GM19193 (cell line): Measurements from ENCODE around the gene C1orf21.

Experiments used
- POLR2A ChIP-seq: IDR thresholded peaks from 4 replicates; pipeline ENCODE4 v1.6.1; 2011; ENCODE audit not compliant: insufficient read depth, insufficient read length; ENCODE audit errors: extremely low read depth

C1orf21 gene

DNA sequence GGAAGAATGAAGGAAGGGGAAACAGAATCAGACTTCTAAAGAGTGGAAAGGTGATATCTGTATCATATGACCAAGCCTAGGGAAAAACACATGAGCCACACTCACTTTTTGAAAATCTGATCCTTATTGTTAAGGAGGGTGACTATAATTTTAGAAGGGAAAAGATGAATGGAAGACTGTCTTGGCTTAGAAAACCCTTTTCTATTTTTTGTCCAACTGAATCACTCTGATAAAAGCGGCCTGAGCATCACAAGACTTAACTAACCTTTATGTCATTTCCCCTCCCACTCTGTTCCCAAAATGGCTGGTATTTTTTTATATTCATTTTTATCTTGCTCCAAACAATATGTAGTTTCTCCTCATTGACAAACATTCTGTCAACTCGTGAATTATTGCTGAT is 169.8 kb downstream of the C1orf21 start:
- TF ChIP-seq POLR2A: no peak

DNA sequence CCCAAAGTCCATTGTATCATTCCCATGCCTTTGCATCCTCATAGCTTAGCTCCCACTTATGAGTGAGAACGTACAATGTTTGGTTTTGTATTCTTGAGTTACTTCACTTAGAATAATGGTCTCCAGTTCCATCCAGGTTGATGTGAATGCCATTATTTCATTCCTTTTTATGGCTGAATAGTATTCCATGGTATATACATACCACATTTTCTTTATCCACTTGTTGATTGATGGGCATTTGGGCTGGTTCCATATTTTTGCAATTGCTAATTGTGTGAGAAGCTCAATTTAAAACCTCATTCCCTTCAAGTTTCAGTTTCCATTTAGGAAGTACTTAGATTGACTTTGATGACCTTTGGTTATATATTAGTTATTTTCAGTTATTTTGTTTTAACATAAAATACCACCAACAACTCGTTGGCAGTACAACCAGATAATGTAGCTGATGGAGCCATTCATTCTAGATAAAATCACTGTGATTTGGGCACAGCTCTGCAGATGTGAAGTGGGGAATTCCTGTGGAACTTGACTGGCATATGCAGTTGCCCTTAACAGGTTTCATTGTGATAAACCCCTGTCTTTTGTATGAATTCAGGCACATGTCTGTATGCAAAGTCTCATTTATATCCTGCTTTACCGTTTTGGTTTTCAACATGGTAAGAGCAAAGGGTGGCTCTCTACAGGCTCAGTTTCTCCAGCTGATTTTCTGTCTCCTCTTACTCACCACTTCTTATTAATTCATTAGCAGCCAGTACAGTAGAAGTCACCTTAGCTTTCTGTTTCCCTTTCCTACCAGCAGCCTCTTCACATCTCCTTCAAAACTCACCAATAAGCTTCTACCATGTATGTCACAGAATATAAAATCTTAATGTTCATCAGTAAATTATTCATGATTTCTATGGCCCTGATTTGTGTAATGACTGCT is 170.9 kb downstream of the C1orf21 start:
- TF ChIP-seq POLR2A: no peak

DNA sequence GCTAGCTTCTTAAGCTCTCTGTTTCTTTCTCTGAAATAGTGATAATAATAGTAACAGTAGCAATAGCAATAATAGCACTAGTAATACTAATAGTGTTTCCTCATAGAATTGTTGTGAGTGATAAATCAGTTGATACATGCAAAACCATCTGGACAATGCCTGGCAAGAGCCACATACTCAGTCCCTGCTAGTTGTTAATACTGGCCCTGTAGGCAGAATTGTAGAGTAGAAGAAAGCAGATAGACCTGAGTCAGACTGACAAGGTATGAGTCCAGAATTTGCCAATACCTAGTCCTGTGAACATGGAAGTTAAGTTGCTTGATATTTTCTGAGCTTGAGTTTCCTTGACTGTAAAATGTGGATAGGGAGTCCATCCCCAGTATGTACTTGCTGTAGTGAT is 171.9 kb downstream of the C1orf21 start:
- TF ChIP-seq POLR2A: no peak

DNA sequence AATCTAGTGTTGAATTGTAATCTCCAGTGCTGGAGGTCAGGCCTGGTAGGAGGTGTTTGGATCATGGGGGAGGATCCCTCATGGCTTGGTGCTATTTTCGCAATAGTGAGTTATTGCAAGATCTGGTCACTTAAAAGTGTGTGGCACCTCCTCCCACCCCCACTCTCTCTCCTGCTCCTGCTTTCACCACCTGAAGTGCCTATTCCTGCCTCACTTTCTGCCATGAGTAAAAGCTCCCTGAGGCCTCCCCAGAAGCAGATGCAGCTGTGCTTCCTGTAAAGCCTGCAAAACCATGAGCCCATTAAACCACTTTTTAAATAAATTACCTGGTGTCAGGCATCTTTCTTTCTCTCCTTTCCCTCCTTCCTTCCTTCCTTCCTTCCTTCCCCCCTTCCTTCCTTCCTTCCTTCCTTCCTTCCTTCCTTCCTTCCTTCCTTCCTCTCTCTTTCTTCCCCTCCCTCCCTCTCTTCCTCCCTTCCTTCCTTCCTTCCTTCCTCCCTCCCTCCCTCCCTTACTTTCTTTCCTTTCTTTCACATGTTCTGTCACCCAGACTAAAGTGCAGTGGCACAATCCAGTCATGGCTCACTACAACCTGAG is 172.4 kb downstream of the C1orf21 start:
- TF ChIP-seq POLR2A: no peak

DNA sequence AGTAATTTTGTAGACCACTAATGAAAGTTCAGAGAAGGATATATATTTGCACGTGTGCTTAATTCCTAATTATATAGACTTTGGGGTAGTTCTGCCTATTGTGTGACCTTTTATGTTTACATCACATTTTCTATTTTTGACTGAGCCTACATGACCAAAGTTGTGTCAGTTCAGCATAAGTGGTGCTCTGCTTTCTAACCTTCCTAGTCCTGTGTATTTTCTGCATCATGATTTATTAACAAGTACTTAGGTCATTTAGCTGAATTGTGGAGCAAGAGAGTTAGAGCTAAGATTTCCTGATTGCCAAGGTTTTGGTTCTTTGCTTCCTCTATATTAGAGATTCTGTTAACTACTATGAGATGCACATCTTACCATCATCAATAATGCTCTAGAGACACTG is 176.0 kb downstream of the C1orf21 start:
- TF ChIP-seq POLR2A: no peak

DNA sequence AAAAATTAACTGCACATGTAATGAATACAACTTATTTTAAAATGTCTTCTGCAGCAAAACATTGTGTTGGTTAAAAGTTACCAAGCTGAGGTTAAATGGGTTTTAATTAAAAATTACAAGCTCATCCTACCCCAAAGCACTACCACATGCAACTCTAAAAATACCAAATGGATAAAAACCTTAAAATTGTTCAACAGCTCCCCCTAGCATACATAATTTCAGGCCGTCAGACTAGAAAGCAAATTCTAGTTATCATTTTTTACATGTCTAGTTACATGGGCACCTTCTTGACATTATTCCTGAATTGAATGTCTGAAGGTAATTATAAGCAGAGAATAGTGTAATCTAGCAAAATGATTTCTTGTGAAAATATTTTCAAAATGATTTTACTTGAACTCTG is 176.5 kb downstream of the C1orf21 start:
- no peak for TF ChIP-seq POLR2A

DNA sequence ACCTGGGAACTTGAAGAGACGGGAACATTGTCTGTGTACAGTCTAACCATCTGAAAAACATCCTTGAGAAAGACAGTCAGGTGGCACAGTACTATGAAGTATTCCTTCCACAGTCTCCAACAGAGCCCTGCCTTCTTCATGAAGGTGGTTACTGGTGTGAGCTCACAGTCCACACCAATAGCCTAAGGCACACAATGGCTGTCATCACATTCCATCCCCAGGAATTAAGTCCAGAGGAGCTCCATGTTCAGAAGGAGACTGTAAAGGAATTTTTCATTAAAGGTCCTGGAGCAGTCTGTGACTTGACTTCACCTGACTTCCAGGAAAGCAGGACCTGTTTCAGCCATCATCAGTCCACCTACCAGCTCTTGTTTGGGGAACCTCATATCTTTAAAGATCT is 180.2 kb downstream of the C1orf21 start:
- no peak for TF ChIP-seq POLR2A

DNA sequence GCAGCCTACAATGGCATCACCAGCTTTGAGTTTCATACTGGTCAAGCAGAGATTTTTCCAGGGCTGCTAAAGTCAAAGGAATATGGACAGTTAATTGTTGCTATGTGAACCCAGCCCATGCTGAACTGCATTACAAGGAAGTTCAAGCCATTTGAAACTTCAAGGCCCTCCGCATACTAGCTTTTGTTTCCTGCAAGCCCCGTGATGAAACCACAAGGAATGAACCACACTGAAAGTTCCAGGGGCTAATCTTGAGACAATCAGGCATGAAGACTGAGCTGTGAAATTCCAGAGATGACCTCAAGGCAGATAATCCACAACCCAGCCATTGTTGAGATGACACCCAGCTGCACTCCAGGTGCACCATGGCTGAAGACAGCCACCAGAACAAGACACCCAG is 180.8 kb downstream of the C1orf21 start:
- TF ChIP-seq POLR2A: no peak

DNA sequence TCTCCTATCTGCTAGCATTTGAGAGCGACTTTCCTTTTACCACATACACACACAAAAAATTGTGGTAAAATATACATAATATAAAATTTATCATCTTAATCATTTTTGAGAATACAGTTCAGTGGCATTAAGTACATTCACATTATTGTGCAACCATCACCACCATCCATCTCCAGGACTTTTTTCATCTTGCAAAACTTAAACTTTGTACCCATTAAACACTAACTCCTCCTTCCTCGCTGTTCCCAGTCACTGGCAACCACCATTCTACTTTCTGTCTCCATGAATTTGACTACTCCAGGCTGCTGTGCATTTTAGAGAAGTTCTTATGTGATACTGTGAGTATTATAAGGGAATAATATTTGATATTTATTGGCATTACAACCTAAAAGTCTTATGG is 181.3 kb downstream of the C1orf21 start:
- TF ChIP-seq POLR2A: no peak

DNA sequence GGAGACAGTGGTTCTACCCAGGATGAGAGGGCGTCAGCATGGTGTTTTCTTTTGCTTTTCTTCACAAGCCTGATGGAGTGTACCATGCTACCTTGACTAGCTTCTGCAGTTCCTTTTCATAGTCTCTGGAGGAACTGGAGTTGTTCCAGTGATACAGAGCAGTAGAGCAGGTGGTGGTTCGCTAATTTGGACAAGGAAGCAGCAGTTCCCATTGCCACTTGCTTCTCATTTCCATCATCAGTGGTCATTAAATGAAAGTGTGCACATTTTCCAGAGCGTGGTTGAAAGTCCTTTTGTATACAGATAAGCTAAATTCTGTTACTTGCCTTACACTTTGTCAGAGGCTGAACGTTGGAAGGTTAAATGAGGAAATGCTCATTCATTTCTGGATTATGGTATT is 182.3 kb downstream of the C1orf21 start:
- TF ChIP-seq POLR2A: no peak

DNA sequence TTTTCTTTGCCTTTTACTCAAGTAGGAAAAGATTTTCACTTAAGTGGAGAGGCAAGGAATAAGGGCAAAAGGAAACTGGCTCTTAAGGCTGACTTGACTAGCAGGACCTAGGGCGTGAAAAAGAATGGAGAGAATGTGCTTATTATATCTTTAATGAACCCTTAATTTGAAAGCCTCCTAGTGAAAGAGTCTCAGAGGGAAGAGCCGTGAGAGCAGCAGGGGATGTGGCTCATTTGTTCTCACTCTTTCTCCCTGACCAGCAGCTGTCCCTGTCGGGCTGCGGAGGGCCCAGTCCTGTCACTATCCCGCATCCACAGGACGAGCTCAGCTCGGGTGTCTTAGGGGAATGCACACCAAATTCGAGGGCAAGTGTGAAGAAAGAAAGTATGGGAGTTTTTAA is 187.8 kb downstream of the C1orf21 start:
- no peak for TF ChIP-seq POLR2A

DNA sequence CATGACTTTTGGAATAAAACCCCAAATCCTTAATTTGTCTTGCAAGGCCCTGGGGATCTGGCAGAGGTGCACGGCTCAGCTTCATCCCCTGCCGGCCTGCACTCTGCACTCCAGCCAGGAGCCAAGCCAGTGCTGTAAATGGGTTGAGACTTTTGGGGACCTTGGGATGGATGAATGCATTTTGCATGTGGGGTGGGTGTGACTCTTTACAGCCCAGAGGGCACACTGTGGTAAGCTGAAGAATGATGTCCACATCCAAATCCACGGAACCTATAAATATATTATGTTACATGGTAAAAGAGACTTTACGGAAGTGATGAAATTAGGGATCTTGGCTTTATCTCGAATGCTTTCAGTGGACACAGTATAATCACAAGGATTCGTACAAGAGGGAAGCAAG is 190.0 kb downstream of the C1orf21 start:
- TF ChIP-seq POLR2A: no peak

DNA sequence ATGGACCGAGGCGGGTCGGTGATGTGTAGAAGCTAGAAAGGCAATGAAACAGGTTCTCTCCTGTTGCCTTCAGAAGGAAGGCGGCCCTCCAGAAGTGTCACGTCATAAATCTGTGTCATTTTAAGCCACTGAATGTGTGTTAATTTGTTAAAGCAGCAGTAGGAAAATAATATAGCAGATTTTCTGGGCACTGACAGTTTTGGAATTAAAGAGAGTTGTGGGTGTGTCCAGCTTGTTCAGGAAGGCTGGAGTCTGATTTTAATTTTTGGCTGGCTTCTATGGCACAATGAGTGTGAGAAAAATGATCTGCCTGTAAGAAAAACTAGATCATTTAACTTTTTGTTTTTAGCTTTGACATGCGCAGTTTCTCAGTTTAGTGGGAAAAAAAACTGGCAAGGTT is 190.5 kb downstream of the C1orf21 start:
- TF ChIP-seq POLR2A: no peak

DNA sequence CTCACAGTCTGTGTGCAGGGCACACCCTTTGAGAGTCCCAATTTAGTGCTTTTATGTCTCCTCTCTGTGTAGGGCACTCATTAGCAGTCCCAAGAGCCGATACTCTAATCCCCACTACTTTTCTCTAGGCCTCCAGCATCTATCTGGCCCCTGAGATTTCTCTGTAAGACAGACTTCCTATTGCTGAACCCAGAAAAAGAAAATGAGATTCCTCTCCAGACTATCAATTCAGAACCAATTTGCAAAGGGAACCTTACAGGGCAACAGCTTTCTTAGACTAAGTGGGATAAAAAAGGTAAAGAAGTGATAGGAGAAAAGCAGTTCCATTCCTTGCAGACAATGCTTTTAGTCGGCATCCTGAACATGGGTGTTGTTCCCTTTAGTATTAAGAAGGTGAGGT is 195.6 kb downstream of the C1orf21 start:
- no peak for TF ChIP-seq POLR2A

DNA sequence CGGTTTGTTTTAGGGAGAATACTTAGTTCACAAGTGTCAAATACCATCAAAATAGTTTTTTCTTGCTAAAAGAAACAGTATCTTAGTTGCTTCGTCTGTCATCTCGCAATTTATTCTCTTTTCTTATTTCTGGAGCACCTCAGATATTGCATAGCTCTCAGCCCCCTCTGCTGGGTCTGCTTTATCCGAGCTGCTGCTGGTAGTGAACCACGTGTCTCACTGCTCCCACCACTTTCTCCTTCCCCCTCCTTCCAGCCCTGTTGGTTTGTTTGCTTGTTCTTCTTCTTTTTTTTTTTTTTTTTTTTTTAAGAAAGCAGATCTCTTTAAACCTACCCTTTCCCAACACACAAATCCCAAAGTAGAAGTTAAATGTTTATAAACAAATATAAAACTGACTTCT is 197.0 kb downstream of the C1orf21 start:
- no peak for TF ChIP-seq POLR2A

DNA sequence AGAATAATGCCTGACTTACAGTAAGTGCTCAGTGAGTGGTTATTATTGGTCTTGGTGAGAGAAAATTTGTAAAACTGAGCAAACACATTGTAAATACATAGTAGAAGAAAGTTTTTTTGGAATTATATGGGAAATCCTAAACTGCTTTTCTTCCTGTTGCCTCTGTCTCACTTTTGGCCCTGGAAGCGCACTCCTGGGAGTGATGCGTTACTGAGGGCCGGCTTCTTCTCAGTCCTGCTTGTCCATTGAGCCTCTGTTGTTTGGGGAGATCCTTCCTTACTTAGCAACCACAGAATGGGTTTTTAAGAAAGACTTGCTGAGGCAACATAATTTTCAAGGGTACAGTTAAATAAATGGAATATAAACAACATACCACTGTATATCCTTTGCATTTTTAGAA is 201.9 kb downstream of the C1orf21 start:
- no peak for TF ChIP-seq POLR2A
